GM11168 (cell line): ENCODE data around the gene TEX101.
"Not testable (repeated sequence)": the region's sequence is repeated elsewhere in the genome, so short reads cannot be mapped to it uniquely, and the experiment has no call there.

ENCODE experiments used
- in situ Hi-C: fragments of 300-500 bp; cut with MboI; formaldehyde crosslinking; loops from one replicate; pipeline ENCODE4 v1.12.0; 2022; ENCODE audit warnings: low sequenced_read_pairs; ENCODE audit not compliant: unreplicated experiment

TEX101 gene

GRCh38 chr19:43414554-43414953 lies at the start of gene TEX101:
Gene TEX101 (plus strand): TSS chr19:43414890. CDS start chr19:43415920, 1,030 bp downstream.
- in situ Hi-C loops = no loop called here

GRCh38 chr19:43365677-43366076 lies 49.0 kb upstream of the TEX101 start:
- in situ Hi-C loops = not testable (repeated sequence)

GRCh38 chr19:43367822-43368221 lies 46.9 kb upstream of the TEX101 start:
- in situ Hi-C loops = no loop called here

GRCh38 chr19:43368897-43369296 lies 45.8 kb upstream of the TEX101 start:
- in situ Hi-C loops = not testable (repeated sequence)

GRCh38 chr19:43371909-43372308 lies 42.8 kb upstream of the TEX101 start:
- in situ Hi-C loops = no loop called here

GRCh38 chr19:43372462-43372861 lies 42.2 kb upstream of the TEX101 start:
- in situ Hi-C loops = no loop called here

- in situ Hi-C loops = not testable (repeated sequence)
Observed at GRCh38 chr19:43377624-43378023, 37.1 kb upstream of the TEX101 start.

GRCh38 chr19:43380008-43380407 lies 34.7 kb upstream of the TEX101 start:
- in situ Hi-C loops = no loop called here

GRCh38 chr19:43380771-43381386 lies 33.8 kb upstream of the TEX101 start:
- in situ Hi-C loops = no loop called here

- in situ Hi-C loops = not testable (repeated sequence)
Observed at GRCh38 chr19:43382586-43383216, 32.0 kb upstream of the TEX101 start.

- in situ Hi-C loops = not testable (repeated sequence)
Observed at GRCh38 chr19:43383254-43383653, 31.4 kb upstream of the TEX101 start.

GRCh38 chr19:43383759-43384158 lies 30.9 kb upstream of the TEX101 start:
- in situ Hi-C loops = not testable (repeated sequence)

GRCh38 chr19:43390903-43391551 lies 23.7 kb upstream of the TEX101 start:
- in situ Hi-C loops = not testable (repeated sequence)

- in situ Hi-C loops = not testable (repeated sequence)
Observed at GRCh38 chr19:43391552-43391935, 23.1 kb upstream of the TEX101 start.

GRCh38 chr19:43393501-43393900 lies 21.2 kb upstream of the TEX101 start:
- in situ Hi-C loops = not testable (repeated sequence)

- in situ Hi-C loops = no loop called here
Observed at GRCh38 chr19:43395561-43395960, 19.1 kb upstream of the TEX101 start.

- in situ Hi-C loops = no loop called here
Observed at GRCh38 chr19:43406297-43406696, 8.4 kb upstream of the TEX101 start.

GRCh38 chr19:43407416-43408005 lies 7.2 kb upstream of the TEX101 start:
- in situ Hi-C loops = no loop called here

GRCh38 chr19:43408043-43408442 lies 6.6 kb upstream of the TEX101 start:
- in situ Hi-C loops = no loop called here

- in situ Hi-C loops = no loop called here
Observed at GRCh38 chr19:43409415-43409814, 5.3 kb upstream of the TEX101 start.

GRCh38 chr19:43412441-43412840 lies 2.2 kb upstream of the TEX101 start:
- in situ Hi-C loops = no loop called here
